ENCODE measurements around the gene MED13L. TPM values are rescaled to one million over a fixed set of nuclear protein-coding genes. Genes with fewer than 3 reads are reported as not detected.
A peak's percentile ranks its signal among the peaks of the same experiment; 100 is the strongest.

MED13L gene
- total RNA-seq, 2 donors from 2014 or later: 88.9 to 140 TPM

GRCh38 chr12:116321913-116322312 is 44.4 kb upstream of the MED13L start:
- no peaks in the 10 kb centered on the region for H3K36me3 ChIP-seq
- intact Hi-C loops (cut with DNase I): loop anchor here (5.0 kb wide), 1 partner anchor 35 kb away; no protein-coding TSS in a partner anchor
- no peaks in the 10 kb centered on the region for H3K9me3 ChIP-seq
- peaks cover 2% of the 10 kb centered on the region for H3K4me1 ChIP-seq (replicated peaks)
- H3K4me3 ChIP-seq: no peak overlapping the region
- no peak overlapping the region for H3K27ac ChIP-seq
- WGBS: 98% methylated on average over 6 of the region's 6 CpGs
- DNase-seq (ENCODE audit: low spot score): no peak
- no peaks in the 10 kb centered on the region for H3K27me3 ChIP-seq (replicated peaks; ENCODE audit: insufficient read depth)
- TF ChIP-seq CTCF (IDR thresholded peaks at IDR 0.05): no peak
- no peak for TF ChIP-seq POLR2A (IDR thresholded peaks at IDR 0.05)

GRCh38 chr12:116320791-116321217 is 43.3 kb upstream of the MED13L start:
- no peak overlapping the region for H3K4me3 ChIP-seq

GRCh38 chr12:116319898-116320621 is 42.6 kb upstream of the MED13L start:
- TF ChIP-seq POLR2AphosphoS5 (IDR thresholded peaks at IDR 0.05) (peak; percentile 64), CTCF (IDR thresholded peaks at IDR 0.05) (no peak)
- H3K27me3 ChIP-seq (replicated peaks; ENCODE audit: insufficient read depth): no peaks in the 10 kb centered on the region
- H3K36me3 ChIP-seq: no peaks in the 10 kb centered on the region
- WGBS: 7% methylated on average over 16 of the region's 16 CpGs
- H3K4me3 ChIP-seq: no peak overlapping the region
- peak; percentile 70 for DNase-seq (ENCODE audit: low spot score)
- no peaks in the 10 kb centered on the region for H3K9me3 ChIP-seq
- H3K4me1 ChIP-seq (replicated peaks): peaks cover 2% of the 10 kb centered on the region
- H3K27ac ChIP-seq: peak overlapping the region; percentile 60 to 81
- intact Hi-C loops (cut with DNase I): loop anchor here (2.0 to 5.0 kb wide), 2 partner anchors 37 to 43 kb away; partner anchors contain the start of gene MED13L

More at GRCh38 chr12:116320791-116321217, 43.3 kb upstream of the MED13L start:
- no peak for TF ChIP-seq POLR2A (IDR thresholded peaks at IDR 0.05)
- TF ChIP-seq POLR2AphosphoS5 (IDR thresholded peaks at IDR 0.05): no peak
- no peak for TF ChIP-seq CTCF (IDR thresholded peaks at IDR 0.05)
- Histone ChIP-seq H3K27me3 (replicated peaks; ENCODE audit: insufficient read depth) (no peaks in the 10 kb centered on the region), H3K4me1 (replicated peaks) (peaks cover 2% of the 10 kb centered on the region), H3K27ac (peak overlapping the region; percentile 60 to 81), H3K36me3 (no peaks in the 10 kb centered on the region), H3K9me3 (no peaks in the 10 kb centered on the region)
- 10% methylated on average over 2 of the region's 2 CpGs for WGBS
- intact Hi-C loops (cut with DNase I): loop anchor here (5.0 kb wide), 1 partner anchor 36 kb away; no protein-coding TSS in a partner anchor
- DNase-seq (ENCODE audit: low spot score): no peak

GRCh38 chr12:116319233-116319897 is 41.9 kb upstream of the MED13L start:
- intact Hi-C loops (cut with DNase I): loop anchor here (2.0 kb wide), 1 partner anchor 43 kb away; the partner anchor contains the start of gene MED13L

More at GRCh38 chr12:116319233-116319897, 41.9 kb upstream of the MED13L start:
- Histone ChIP-seq H3K4me3 (no peak overlapping the region), H3K9me3 (no peaks in the 10 kb centered on the region), H3K36me3 (no peaks in the 10 kb centered on the region), H3K27ac (peak overlapping the region; percentile 60 to 81), H3K4me1 (replicated peaks) (peaks cover 2% of the 10 kb centered on the region), H3K27me3 (replicated peaks; ENCODE audit: insufficient read depth) (no peaks in the 10 kb centered on the region)
- 17% methylated on average over 14 of the region's 14 CpGs for WGBS
- TF ChIP-seq POLR2A (IDR thresholded peaks at IDR 0.05) (no peak), POLR2AphosphoS5 (IDR thresholded peaks at IDR 0.05) (no peak), CTCF (IDR thresholded peaks at IDR 0.05) (no peak)
- DNase-seq (ENCODE audit: low spot score): no peak
